ENCODE data around the gene RAB39B. TPM values are rescaled to one million over a fixed set of nuclear protein-coding genes. Genes with fewer than 3 reads are reported as not detected.
"Not testable (repeated sequence)": the region's sequence is repeated elsewhere in the genome, so short reads cannot be mapped to it uniquely, and the experiment has no call there.

RAB39B gene
- total and polyA plus RNA-seq, 8 donors, result 0.50 to 1.0 (median 0.90) TPM

- ATAC-seq (no peak), DNase-seq (no peak)
- TF ChIP-seq, protein P1, sequence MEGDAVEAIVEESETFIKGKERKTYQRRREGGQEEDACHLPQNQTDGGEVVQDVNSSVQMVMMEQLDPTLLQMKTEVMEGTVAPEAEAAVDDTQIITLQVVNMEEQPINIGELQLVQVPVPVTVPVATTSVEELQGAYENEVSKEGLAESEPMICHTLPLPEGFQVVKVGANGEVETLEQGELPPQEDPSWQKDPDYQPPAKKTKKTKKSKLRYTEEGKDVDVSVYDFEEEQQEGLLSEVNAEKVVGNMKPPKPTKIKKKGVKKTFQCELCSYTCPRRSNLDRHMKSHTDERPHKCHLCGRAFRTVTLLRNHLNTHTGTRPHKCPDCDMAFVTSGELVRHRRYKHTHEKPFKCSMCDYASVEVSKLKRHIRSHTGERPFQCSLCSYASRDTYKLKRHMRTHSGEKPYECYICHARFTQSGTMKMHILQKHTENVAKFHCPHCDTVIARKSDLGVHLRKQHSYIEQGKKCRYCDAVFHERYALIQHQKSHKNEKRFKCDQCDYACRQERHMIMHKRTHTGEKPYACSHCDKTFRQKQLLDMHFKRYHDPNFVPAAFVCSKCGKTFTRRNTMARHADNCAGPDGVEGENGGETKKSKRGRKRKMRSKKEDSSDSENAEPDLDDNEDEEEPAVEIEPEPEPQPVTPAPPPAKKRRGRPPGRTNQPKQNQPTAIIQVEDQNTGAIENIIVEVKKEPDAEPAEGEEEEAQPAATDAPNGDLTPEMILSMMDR (IDR thresholded peaks at IDR 0.05), result no peak
- Histone ChIP-seq H3K9me3 (no peaks in the 10 kb centered on the region), H3K4me3 (no peak overlapping the region), H3K4me1 (no peaks in the 10 kb centered on the region), H3K27me3 (no peaks in the 10 kb centered on the region), H3K36me3 (no peaks in the 10 kb centered on the region), H3K27ac (no peak overlapping the region)
- intact Hi-C loops (cut with DNase I), result no loop called here
Observed at GRCh38 chrX:155270969-155271368, 6.7 kb upstream of the RAB39B start.

DNA sequence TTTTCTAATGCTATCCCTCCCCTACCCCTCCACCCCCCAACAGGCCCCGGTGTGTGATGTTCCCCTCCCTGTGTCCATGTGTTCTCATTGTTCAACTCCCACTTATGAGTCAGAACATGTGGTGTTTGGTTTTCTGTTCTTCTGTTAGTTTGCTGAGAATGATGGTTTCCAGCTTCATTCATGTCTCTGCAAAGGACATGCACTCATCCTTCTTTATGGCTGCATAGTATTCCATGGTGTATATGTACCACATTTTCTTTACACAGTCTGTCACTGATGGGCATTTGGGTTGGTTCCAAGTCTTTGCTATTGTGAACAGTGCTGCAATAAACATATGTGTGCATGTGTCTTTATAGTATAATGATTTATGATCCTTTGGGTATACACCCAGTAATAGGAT lies 3.7 kb upstream of the RAB39B start:
- DNase-seq; H3K4me3 ChIP-seq; ATAC-seq; H3K27me3 ChIP-seq; H3K36me3 ChIP-seq; H3K9me3 ChIP-seq; intact Hi-C loops (cut with DNase I); H3K4me1 ChIP-seq; H3K27ac ChIP-seq: not testable (repeated sequence)

DNA sequence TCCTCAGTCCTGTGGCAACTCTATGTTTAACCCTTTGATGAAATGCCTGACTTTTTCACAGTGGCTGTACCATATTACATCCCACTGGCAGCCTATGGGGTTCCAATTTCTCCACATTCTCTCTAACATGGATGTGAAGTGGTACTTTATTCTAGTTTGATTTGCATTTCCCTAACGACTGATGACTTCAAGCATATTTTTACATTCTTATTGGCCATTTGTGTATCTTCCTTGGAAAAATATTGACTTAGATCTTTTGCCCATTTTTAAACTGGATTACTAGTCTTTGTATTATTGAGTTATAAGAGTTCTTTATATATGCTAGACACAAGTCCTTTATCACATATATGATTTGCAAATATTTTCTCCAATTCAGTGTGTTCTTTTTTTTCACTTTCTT lies 2.1 kb upstream of the RAB39B start:
- Histone ChIP-seq H3K36me3 (no peaks in the 10 kb centered on the region), H3K9me3 (no peaks in the 10 kb centered on the region), H3K27ac (no peak overlapping the region), H3K4me3 (no peak overlapping the region), H3K4me1 (no peaks in the 10 kb centered on the region), H3K27me3 (peaks cover 0 to 5% of the 10 kb centered on the region in 2 donors)
- intact Hi-C loops (cut with DNase I), result no loop called here
- TF ChIP-seq, protein P1 (IDR thresholded peaks at IDR 0.05), result no peak
- no peak for ATAC-seq
- DNase-seq, result no peak

- no peak for ATAC-seq
- TF ChIP-seq, protein P1 (IDR thresholded peaks at IDR 0.05), result no peak
- Histone ChIP-seq H3K9me3 (no peaks in the 10 kb centered on the region), H3K4me1 (no peaks in the 10 kb centered on the region), H3K27me3 (peaks cover 0 to 5% of the 10 kb centered on the region in 2 donors), H3K36me3 (no peaks in the 10 kb centered on the region), H3K27ac (no peak overlapping the region), H3K4me3 (no peak overlapping the region)
- DNase-seq, result no peak
- intact Hi-C loops (cut with DNase I), result no loop called here
Observed at GRCh38 chrX:155262970-155263754, 1.1 kb downstream of the RAB39B start.

GRCh38 chrX:155259752-155260151 lies 4.5 kb downstream of the RAB39B start:
- H3K4me3 ChIP-seq, result no peak overlapping the region
- intact Hi-C loops (cut with DNase I), result no loop called here
- no peaks in the 10 kb centered on the region for H3K9me3 ChIP-seq
- H3K27ac ChIP-seq, result no peak overlapping the region
- TF ChIP-seq, protein P1 (IDR thresholded peaks at IDR 0.05), result no peak
- ATAC-seq, result no peak
- peaks cover 0 to 5% of the 10 kb centered on the region in 2 donors for H3K27me3 ChIP-seq
- no peaks in the 10 kb centered on the region for H3K36me3 ChIP-seq
- H3K4me1 ChIP-seq, result no peaks in the 10 kb centered on the region
- DNase-seq, result no peak

DNA sequence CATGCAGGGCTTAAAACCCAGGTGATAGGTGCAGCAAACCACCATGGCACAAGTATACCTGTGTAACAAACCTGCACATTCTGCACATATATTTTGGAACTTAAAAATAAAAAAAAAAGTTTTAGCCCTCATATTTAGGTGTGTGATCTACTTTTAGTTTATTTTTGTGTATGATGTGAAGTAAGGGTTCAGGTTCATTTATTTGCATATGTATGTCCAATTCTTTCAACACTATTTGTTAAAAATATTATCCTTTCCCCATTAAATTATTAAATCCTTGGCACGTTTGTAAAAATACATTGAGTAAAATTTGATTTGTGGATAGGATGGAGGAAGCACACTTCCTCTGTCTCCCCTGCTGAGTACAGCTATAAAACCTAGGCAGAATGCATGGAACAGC lies 12.9 kb downstream of the RAB39B start:
- no peak for ATAC-seq
- Histone ChIP-seq H3K27ac (no peak overlapping the region), H3K36me3 (no peaks in the 10 kb centered on the region), H3K4me1 (no peaks in the 10 kb centered on the region), H3K9me3 (no peaks in the 10 kb centered on the region), H3K4me3 (no peak overlapping the region), H3K27me3 (no peaks in the 10 kb centered on the region)
- intact Hi-C loops (cut with DNase I), result no loop called here
- TF ChIP-seq, protein P1 (IDR thresholded peaks at IDR 0.05), result no peak
- no peak for DNase-seq
